ENCODE results near the gene TUBGCP5. TPM values are rescaled to one million over a fixed set of nuclear protein-coding genes. Genes with fewer than 3 reads are reported as not detected.
A peak's percentile ranks its signal among the peaks of the same experiment; 100 is the strongest.

Gene TUBGCP5
- total RNA-seq, 4 donors from 2014 or later: 8.1 to 18.3 (median 14.1) TPM

- intact Hi-C loops (cut with DNase I): no loop called here
- peaks cover 0 to 8% (median 3%) of the 10 kb centered on the region in 4 donors for H3K4me1 ChIP-seq
Measured at GRCh38 chr15:23069496-23070166, 30.3 kb upstream of the TUBGCP5 start.

DNA sequence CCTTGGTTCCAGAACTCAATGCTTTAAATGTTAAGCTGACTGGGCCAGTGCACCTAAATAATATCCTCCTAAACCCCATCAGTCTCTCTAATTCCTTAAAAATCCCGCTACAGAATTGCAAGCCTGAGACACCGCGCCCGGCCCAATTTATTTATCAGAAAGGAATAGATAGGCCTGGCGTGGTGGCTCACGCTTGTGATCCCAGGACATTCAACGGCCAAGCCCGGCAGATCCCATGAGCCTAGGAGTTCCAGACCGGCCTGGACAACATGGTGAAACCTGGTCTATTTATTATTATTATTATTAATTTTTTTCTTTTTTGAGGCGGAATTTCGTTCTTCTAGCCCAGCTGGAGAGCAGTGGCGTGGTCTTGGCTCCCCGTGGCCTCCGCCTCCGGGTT is 28.0 kb upstream of the TUBGCP5 start:
- no peak overlapping the region for H3K4me3 ChIP-seq
- intact Hi-C loops (cut with DNase I): no loop called here
- no peak for TF ChIP-seq POLR2A (IDR thresholded peaks at IDR 0.05; ENCODE audit: low read depth)
- TF ChIP-seq POLR2AphosphoS5 (IDR thresholded peaks at IDR 0.05): no peak
- TF ChIP-seq, protein P1, sequence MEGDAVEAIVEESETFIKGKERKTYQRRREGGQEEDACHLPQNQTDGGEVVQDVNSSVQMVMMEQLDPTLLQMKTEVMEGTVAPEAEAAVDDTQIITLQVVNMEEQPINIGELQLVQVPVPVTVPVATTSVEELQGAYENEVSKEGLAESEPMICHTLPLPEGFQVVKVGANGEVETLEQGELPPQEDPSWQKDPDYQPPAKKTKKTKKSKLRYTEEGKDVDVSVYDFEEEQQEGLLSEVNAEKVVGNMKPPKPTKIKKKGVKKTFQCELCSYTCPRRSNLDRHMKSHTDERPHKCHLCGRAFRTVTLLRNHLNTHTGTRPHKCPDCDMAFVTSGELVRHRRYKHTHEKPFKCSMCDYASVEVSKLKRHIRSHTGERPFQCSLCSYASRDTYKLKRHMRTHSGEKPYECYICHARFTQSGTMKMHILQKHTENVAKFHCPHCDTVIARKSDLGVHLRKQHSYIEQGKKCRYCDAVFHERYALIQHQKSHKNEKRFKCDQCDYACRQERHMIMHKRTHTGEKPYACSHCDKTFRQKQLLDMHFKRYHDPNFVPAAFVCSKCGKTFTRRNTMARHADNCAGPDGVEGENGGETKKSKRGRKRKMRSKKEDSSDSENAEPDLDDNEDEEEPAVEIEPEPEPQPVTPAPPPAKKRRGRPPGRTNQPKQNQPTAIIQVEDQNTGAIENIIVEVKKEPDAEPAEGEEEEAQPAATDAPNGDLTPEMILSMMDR (IDR thresholded peaks at IDR 0.05): no peak
- no peak for TF ChIP-seq EP300 (IDR thresholded peaks at IDR 0.05)
- DNase-seq (ENCODE audit: extremely low spot score): no peak
- peaks cover 0 to 19% (median 0%) of the 10 kb centered on the region in 4 donors for H3K27me3 ChIP-seq
- peaks cover 0 to 10% (median 0%) of the 10 kb centered on the region in 4 donors for H3K9me3 ChIP-seq
- WGBS: 95% methylated on average over 15 of the region's 15 CpGs
- H3K27ac ChIP-seq (replicated peaks in 1 of 4): no peak overlapping the region
- H3K4me1 ChIP-seq: no peaks in the 10 kb centered on the region
- H3K36me3 ChIP-seq: no peaks in the 10 kb centered on the region

More at GRCh38 chr15:23069496-23070166, 30.3 kb upstream of the TUBGCP5 start:
- H3K4me3 ChIP-seq: no peak overlapping the region
- no peak for DNase-seq (ENCODE audit: extremely low spot score)
- TF ChIP-seq POLR2A (IDR thresholded peaks at IDR 0.05; ENCODE audit: low read depth): no peak
- TF ChIP-seq, protein P1 (IDR thresholded peaks at IDR 0.05): peak in 1 of 3 experiments; percentile 11
- TF ChIP-seq EP300 (IDR thresholded peaks at IDR 0.05): no peak
- TF ChIP-seq POLR2AphosphoS5 (IDR thresholded peaks at IDR 0.05): no peak
- no peaks in the 10 kb centered on the region for H3K36me3 ChIP-seq
- 83% methylated on average over 20 of the region's 20 CpGs for WGBS
- H3K9me3 ChIP-seq: peaks cover 0 to 4% (median 0%) of the 10 kb centered on the region in 4 donors
- H3K27ac ChIP-seq (replicated peaks in 1 of 4): no peak overlapping the region
- peaks cover 0 to 41% (median 0%) of the 10 kb centered on the region in 4 donors for H3K27me3 ChIP-seq

DNA sequence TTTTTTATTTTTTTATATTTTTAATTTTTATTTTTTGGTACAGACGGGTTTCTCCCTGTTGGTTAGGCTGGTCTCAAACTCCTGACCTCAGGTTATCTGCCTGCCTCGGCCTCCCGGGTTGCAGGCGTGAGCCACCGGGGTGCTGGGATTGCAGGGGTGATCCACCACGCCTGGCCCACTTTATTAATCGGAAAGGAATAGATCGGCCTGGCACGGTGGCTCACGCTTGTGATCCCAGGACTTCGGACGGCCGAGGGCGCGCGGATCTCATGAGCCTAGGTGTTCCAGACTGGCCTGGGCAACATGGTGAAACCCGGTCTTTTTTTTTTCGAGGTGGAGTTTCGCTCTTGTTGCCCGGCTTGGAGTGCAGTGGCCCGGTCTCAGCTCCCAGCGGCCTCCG is 26.5 kb upstream of the TUBGCP5 start:
- H3K27ac ChIP-seq (replicated peaks in 1 of 4): no peak overlapping the region
- intact Hi-C loops (cut with DNase I): no loop called here
- 95% methylated on average over 23 of the region's 23 CpGs for WGBS
- TF ChIP-seq, protein P1 (IDR thresholded peaks at IDR 0.05): no peak
- no peak for TF ChIP-seq POLR2AphosphoS5 (IDR thresholded peaks at IDR 0.05)
- no peak for TF ChIP-seq EP300 (IDR thresholded peaks at IDR 0.05)
- no peak for TF ChIP-seq POLR2A (IDR thresholded peaks at IDR 0.05; ENCODE audit: low read depth)
- H3K4me3 ChIP-seq: no peak overlapping the region
- DNase-seq (ENCODE audit: extremely low spot score): no peak
- peaks cover 0 to 3% (median 0%) of the 10 kb centered on the region in 4 donors for H3K27me3 ChIP-seq
- no peaks in the 10 kb centered on the region for H3K4me1 ChIP-seq
- H3K36me3 ChIP-seq: no peaks in the 10 kb centered on the region
- H3K9me3 ChIP-seq: peaks cover 0 to 13% (median 0%) of the 10 kb centered on the region in 4 donors

DNA sequence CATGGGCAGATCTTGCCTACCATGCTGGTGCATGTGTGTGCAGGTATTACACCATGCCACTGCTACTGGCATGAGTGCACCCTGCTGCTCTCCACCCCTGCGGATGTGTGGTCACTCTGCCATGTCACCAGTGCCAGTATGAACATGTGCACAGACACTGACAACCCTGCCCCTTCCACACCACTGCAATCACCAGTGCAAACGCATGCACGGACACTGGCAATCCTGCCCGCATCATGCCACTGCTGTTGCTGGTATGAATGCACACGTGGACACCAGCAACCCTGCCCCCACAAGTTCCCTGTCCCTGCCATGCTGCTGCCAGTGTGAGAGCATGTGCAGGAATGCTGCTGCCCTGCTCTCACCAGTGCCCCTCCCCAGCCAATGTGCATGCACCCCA is 24.8 kb upstream of the TUBGCP5 start:
- TF ChIP-seq, protein P1 (IDR thresholded peaks at IDR 0.05): no peak
- no peak for TF ChIP-seq POLR2AphosphoS5 (IDR thresholded peaks at IDR 0.05)
- TF ChIP-seq EP300 (IDR thresholded peaks at IDR 0.05): no peak
- no peak for TF ChIP-seq POLR2A (IDR thresholded peaks at IDR 0.05; ENCODE audit: low read depth)
- Histone ChIP-seq H3K27ac (replicated peaks in 1 of 4) (no peak overlapping the region), H3K27me3 (no peaks in the 10 kb centered on the region), H3K4me3 (no peak overlapping the region), H3K36me3 (no peaks in the 10 kb centered on the region), H3K9me3 (peaks cover 0 to 13% (median 0%) of the 10 kb centered on the region in 4 donors), H3K4me1 (no peaks in the 10 kb centered on the region)
- no peak for DNase-seq (ENCODE audit: extremely low spot score)
- WGBS: no CpG with 5 or more reads among the region's 5 CpGs
- intact Hi-C loops (cut with DNase I): no loop called here
